Endodermal cell (in vitro differentiated cells): ENCODE measurements around the gene PLSCR3. TPM values are rescaled to one million over a fixed set of nuclear protein-coding genes. Genes with fewer than 3 reads are reported as not detected.

Experiments
- DNase-seq: peaks from one replicate; pipeline ENCODE4 v3.0.0-alpha.2; 2017
- H3K27ac ChIP-seq: 2 replicates; pipeline ENCODE4 v1.5.1; 2013; ENCODE audit warnings: mild to moderate bottlenecking, low read depth, low read length, moderate library complexity
- H3K27me3 ChIP-seq: 2 replicates; pipeline ENCODE4 v1.6.1; 2013; ENCODE audit warnings: mild to moderate bottlenecking, low read length, moderate library complexity; ENCODE audit not compliant: insufficient read depth, control insufficient read depth, poor library complexity, severe bottlenecking
- H3K36me3 ChIP-seq: 2 replicates; pipeline ENCODE4 v1.7.0; 2013; ENCODE audit warnings: mild to moderate bottlenecking, low read length, moderate library complexity; ENCODE audit not compliant: control insufficient read depth, insufficient read depth
- H3K4me1 ChIP-seq: one replicate; pipeline ENCODE4 v1.7.0; 2013; ENCODE audit warnings: low read length; ENCODE audit not compliant: control insufficient read depth, insufficient read depth
- H3K4me3 ChIP-seq: 2 replicates; pipeline ENCODE4 v1.5.1; 2013; ENCODE audit warnings: mild to moderate bottlenecking, low read length, moderate library complexity
- H3K9ac ChIP-seq: 2 replicates; pipeline ENCODE4 v1.6.1; 2013; ENCODE audit warnings: mild to moderate bottlenecking, low read length, moderate library complexity; ENCODE audit not compliant: poor library complexity, severe bottlenecking; ENCODE audit errors: extremely low read depth
- H3K9me3 ChIP-seq: 2 replicates; pipeline ENCODE4 v1.6.1; 2013; ENCODE audit warnings: mild to moderate bottlenecking, low read length, moderate library complexity; ENCODE audit not compliant: control insufficient read depth
- H3K27ac Mint-ChIP-seq: 2 replicates; pipeline ENCODE4 v1.8.0; 2020; ENCODE audit warnings: mixed read lengths
- H3K27me3 Mint-ChIP-seq: 2 replicates; pipeline ENCODE4 v1.8.0; 2021; ENCODE audit warnings: mild to moderate bottlenecking, mixed read lengths; ENCODE audit not compliant: insufficient read depth
- H3K36me3 Mint-ChIP-seq: 2 replicates; pipeline ENCODE4 v1.8.0; 2020; ENCODE audit warnings: low read depth, mixed read lengths
- H3K4me1 Mint-ChIP-seq: 2 replicates; pipeline ENCODE4 v1.8.0; 2020; ENCODE audit warnings: mixed read lengths
- H3K4me3 Mint-ChIP-seq: 2 replicates; pipeline ENCODE4 v1.8.0; 2020; ENCODE audit warnings: mild to moderate bottlenecking, moderate library complexity, mixed read lengths
- H3K9me3 Mint-ChIP-seq: 2 replicates; pipeline ENCODE4 v1.8.0; 2020; ENCODE audit warnings: mild to moderate bottlenecking, mixed read lengths
- CTCF ChIP-seq: fragments of 200-600 bp; sonication (generic); conservative IDR thresholded peaks from 2 replicates; pipeline ENCODE4 v1.5.0; 2021; ENCODE audit warnings: antibody characterized with exemption, mild to moderate bottlenecking
- WGBS, 2 experiments: methylation state at CpG; one replicate each; pipeline versions ENCODE4 v1.1.5 to v1.1.7; 2013; ENCODE audit warnings: missing lambda C conversion rate in 2 of 2, mixed read lengths in 1 of 2; ENCODE audit not compliant: insufficient coverage in 1 of 2, insufficient read length in 1 of 2; 5-methylcytosine and 5-hydroxymethylcytosine counted together
- total RNA-seq, 2 donors: library from RNA; stranded (reverse); fragmentation: NEBNext Ultra II Directional in 1 of 2; extraction: Animal tissue kit (Norgen Biotek cat#: 25700) in 1 of 2; gene quantifications; 2 replicates in 1 of 2; 3 replicates in 1 of 2; pipeline ENCODE4 v1.2.1, GENCODE V29; 2021

Gene PLSCR3
- total RNA-seq, 2 donors from 2014 or later: 21.0 to 26.2 TPM

- H3K9me3 Mint-ChIP-seq: no peaks in the 10 kb centered on the region
- H3K27ac Mint-ChIP-seq: no peak overlapping the region
- peaks cover 29% of the 10 kb centered on the region for H3K36me3 Mint-ChIP-seq
- peaks cover 16% of the 10 kb centered on the region for H3K27me3 Mint-ChIP-seq
- H3K4me3 Mint-ChIP-seq: peak overlapping the region; percentile 77
- H3K4me3 ChIP-seq: peak overlapping the region; percentile 91
- H3K36me3 ChIP-seq: peaks cover 29% of the 10 kb centered on the region
- no peaks in the 10 kb centered on the region for H3K9me3 ChIP-seq
- H3K4me1 ChIP-seq: no peaks in the 10 kb centered on the region
- peak overlapping the region; percentile 70 for H3K9ac ChIP-seq
- H3K27ac ChIP-seq: no peak overlapping the region
- no peak for TF ChIP-seq CTCF
- WGBS, 2 experiments: 21 to 22% methylated on average over 2 to 9 of the region's 12 CpGs
- DNase-seq: peak; percentile 77
- H3K27me3 ChIP-seq: no peaks in the 10 kb centered on the region
- peaks cover 20% of the 10 kb centered on the region for H3K4me1 Mint-ChIP-seq
Measured at GRCh38 chr17:7406235-7406825, 12.0 kb upstream of the PLSCR3 start.

GRCh38 chr17:7405350-7406234 is 11.3 kb upstream of the PLSCR3 start:
- H3K27me3 ChIP-seq: no peaks in the 10 kb centered on the region
- Mint-ChIP-seq H3K9me3 (no peaks in the 10 kb centered on the region), H3K4me1 (peaks cover 20% of the 10 kb centered on the region), H3K27me3 (peaks cover 16% of the 10 kb centered on the region), H3K36me3 (peaks cover 27% of the 10 kb centered on the region), H3K27ac (peak overlapping the region; percentile 86), H3K4me3 (peak overlapping the region; percentile 77)
- TF ChIP-seq CTCF: no peak
- DNase-seq: peak; percentile 84
- no peaks in the 10 kb centered on the region for H3K4me1 ChIP-seq
- WGBS, 2 experiments: 2 to 3% methylated on average over 12 to 37 of the region's 38 CpGs
- no peak overlapping the region for H3K27ac ChIP-seq
- H3K36me3 ChIP-seq: peaks cover 26% of the 10 kb centered on the region
- peak overlapping the region; percentile 91 for H3K4me3 ChIP-seq
- H3K9me3 ChIP-seq: no peaks in the 10 kb centered on the region
- peak overlapping the region; percentile 70 for H3K9ac ChIP-seq

GRCh38 chr17:7404737-7405349 is 10.5 kb upstream of the PLSCR3 start:
- Mint-ChIP-seq H3K36me3 (peaks cover 19% of the 10 kb centered on the region), H3K9me3 (no peaks in the 10 kb centered on the region), H3K4me3 (peak overlapping the region; percentile 77), H3K27me3 (peaks cover 16% of the 10 kb centered on the region), H3K4me1 (peaks cover 20% of the 10 kb centered on the region), H3K27ac (peak overlapping the region; percentile 86)
- Histone ChIP-seq H3K9ac (peak overlapping the region; percentile 70), H3K27ac (peak overlapping the region; percentile 70), H3K4me1 (no peaks in the 10 kb centered on the region), H3K27me3 (no peaks in the 10 kb centered on the region), H3K4me3 (peak overlapping the region; percentile 91), H3K36me3 (peaks cover 18% of the 10 kb centered on the region), H3K9me3 (no peaks in the 10 kb centered on the region)
- WGBS, 2 experiments: 0% methylated on average over 34 to 64 of the region's 65 CpGs
- DNase-seq: peak; percentile 90
- TF ChIP-seq CTCF: no peak
